IPS-18c (cell line): ENCODE data around the gene TNFAIP2.

Source experiments
- H3K4me3 ChIP-seq: 2 replicates; pipeline ENCODE4 v1.7.0; 2013; ENCODE audit warnings: low read depth, mild to moderate bottlenecking, low read length, moderate library complexity; ENCODE audit not compliant: insufficient read depth
- H3K9me3 ChIP-seq: one replicate; pipeline ENCODE4 v1.6.1; 2013; ENCODE audit warnings: mild to moderate bottlenecking, low read length, moderate library complexity; ENCODE audit not compliant: control insufficient read depth, insufficient read depth

The TNFAIP2 gene

DNA sequence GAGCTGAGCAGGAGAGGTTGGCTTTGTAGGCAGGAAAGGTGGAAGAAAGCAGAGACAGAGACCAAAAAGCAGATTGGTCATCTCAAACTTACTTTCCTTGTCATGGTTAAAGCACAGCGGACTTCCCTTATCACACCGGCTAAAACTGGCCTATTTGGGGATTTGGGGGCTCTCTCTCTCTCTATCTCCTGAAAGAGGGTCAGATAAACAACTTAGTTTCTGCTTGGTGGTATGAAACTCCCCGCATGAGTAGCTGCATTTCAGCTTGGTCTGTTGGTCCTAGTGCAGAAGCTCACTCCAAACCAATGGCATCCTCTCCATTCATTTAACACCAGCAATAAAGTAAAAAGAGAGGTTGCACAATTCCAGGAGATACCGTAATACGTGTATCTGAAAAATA lies 57.1 kb downstream of the TNFAIP2 start:
- Histone ChIP-seq H3K4me3 (no peak overlapping the region), H3K9me3 (no peaks in the 10 kb centered on the region)

DNA sequence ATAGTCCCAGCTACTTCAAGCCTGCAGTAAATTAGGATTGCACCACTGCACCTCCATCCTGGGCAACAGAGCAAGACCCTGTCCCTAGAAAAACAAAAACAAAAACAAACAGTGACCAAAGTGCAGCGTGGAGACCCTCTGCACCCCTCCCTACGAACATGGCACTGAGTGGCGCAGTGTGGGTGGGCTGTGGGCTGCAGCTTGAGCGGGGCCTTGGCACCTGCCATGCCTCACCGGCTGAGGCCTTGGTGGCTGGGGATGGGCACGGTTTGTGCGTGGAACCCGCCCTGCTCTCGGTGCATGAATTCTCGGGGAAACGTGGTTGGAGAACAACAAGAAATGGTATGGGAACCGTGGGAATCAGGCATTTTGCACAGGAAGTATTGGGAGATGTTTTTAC lies 60.8 kb downstream of the TNFAIP2 start:
- Histone ChIP-seq H3K9me3 (no peaks in the 10 kb centered on the region), H3K4me3 (no peak overlapping the region)

DNA sequence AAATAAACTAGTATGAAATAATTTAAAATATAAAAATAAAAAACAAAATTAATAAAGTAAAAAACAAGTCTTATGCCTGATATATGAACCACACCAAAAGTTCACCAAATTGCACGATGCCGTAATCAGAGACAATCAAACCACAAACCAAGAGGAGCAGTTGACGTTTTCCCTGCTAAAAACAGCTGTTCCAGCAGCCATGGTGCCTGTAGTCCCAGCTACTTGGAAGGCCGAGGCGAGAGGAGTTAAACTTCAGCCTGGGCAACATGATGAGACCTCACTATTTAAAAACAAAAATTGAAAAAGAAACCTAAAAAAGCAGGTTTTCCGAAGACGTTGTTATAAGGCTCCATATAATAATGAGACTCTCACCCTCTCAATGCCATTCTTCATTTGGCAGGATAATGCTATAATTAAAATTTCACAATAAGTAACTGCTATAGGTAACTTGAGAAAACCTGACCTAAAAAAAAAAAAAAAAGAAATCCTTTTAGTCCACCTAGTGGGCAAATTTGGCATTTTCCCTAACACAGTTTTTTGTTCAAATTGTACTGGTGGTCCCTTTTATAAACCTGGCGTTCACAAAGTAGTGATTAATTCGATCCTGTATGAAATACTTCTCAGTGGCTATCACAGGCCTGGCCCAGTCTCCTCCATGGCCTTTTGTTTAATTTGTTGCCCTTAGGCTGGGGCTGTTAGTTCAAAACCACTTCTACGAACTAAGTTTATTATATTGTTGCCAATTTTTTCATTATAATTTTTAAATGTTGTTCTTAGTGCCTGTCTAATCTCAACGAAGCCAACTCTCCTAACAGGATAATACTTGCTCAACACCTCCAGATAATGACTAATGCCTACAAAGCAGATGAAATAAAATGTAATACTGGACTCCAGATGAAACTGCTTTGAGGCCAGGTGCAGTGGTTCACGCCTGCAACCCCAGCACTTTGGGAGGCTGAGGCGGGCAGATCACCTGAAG lies 62.1 kb downstream of the TNFAIP2 start:
- Histone ChIP-seq H3K4me3 (no peak overlapping the region), H3K9me3 (no peaks in the 10 kb centered on the region)

DNA sequence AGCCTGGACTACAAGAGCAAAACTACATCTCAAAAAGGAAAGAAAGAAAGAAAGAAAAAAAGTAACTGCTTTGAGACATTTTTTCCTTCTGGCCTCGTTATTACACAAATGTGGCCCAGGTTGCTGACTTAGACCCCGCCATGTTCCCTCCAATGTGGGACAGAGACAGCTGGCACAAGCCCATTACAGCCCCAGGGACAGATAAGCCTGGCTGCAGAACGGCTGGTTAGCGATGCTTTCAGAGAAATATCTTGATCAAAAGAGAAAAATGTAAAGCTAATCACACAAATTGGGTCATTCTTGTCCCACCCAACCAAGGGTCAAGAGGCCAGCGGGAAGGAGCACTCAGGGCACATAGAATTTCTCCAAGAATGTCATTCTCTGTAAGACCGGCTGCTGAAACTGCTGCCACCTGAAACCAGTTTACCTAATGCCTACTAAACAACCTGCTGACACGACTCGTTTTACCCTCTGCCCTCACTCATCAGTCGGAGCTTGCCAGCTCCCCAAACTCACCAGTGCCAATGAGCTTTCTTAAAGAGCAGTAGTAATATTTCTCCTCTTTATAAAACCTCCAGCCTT lies 63.1 kb downstream of the TNFAIP2 start:
- Histone ChIP-seq H3K4me3 (no peak overlapping the region), H3K9me3 (peaks cover 2% of the 10 kb centered on the region)
